Hematopoietic multipotent progenitor cell treated with erythropoietin and hydrocortisone succinate and interleukin-3 and kit ligand, for 17 days (in vitro differentiated cells): ENCODE results near the gene PIP5KL1.

Experiments used
- DNase-seq: peaks from one replicate; pipeline ENCODE4 v3.0.0-alpha.2; 2015; ENCODE audit warnings: low spot score

Gene PIP5KL1

GRCh38 chr9:127873223-127873691 is 57.3 kb downstream of the PIP5KL1 start:
- DNase-seq, result no peak

DNA sequence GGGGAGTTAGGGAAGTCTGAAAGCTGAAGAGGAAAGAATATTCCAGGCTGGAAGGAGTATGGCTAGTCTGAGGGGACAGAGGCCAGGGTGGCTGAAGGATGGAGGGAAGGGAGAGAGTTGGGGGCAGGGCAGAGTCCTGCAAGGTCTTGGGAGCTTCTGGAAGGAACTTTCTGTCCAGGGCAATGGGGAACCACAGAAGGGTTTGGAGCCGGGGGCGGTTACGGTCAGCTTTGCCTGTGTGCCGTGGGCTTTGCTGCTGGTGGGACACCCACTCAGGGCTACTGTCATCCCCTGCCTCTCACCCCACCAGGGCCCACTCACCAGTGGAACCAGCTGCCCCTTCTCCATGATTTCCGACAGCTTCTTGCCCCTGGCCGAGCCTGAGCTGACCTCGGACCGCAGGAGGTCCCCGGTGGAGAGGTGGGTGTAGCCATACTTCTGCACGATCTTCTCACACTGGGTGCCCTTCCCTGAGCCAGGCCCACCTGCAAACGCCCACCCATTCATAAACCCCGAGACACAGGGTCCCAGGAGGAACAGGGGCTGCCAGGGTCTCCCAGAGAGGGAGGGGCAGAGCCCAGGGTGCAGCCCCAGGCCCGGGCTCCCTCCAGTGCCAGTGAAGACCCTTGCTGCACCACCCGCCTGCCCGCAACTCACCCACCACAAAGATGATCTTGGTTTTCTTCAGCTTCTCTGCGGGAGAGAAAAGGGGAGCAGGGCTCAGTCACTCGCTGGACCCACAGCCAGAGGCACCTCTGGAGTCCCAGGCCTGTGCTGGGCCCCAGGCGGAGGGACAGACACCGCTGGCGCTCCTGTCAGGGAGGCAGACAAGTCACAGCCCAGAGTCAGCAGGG is 58.0 kb downstream of the PIP5KL1 start:
- DNase-seq, result no peak

- no peak for DNase-seq
Measured at GRCh38 chr9:127871531-127871930, 59.0 kb downstream of the PIP5KL1 start.

DNA sequence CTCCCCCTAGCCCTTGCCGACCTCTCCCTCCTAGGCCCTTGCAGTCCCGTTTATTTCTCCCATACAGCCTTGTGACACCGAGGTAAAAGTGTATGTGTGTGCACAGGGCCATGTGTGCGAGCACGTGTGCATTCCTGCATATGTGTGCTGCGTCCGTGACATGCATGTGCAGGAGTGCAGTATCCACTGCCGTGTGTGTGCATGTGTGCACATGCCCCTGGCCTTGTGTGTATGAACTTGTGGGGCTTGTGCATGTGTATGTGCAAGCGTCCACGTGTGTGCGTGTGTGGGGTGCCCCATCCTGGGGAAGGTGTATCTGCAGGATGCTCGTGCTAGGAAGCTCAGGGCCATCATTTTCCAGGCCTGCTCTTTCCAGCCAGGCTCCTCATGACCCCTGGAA is 59.7 kb downstream of the PIP5KL1 start:
- no peak for DNase-seq
